Left lung (tissue), 10 donors: ENCODE measurements around the gene UBE2O. TPM values are rescaled to one million over a fixed set of nuclear protein-coding genes. Genes with fewer than 3 reads are reported as not detected.

Experiments
- ATAC-seq: fragments of 200-7000 bp; cut with Tn5 transposase; one replicate; pipeline ENCODE4 v1.9.1; 2020; ENCODE audit warnings: moderate library complexity
- DNase-seq, 4 donors: peaks; one replicate each; pipeline ENCODE4 v3.0.0-alpha.2; 2013 to 2020
- H3K27ac ChIP-seq, 2 donors: fragments of 200-600 bp; sonication (generic) in 1 of 2; one replicate each; pipeline versions ENCODE4 v1.5.0 to v1.8.0; 2020 to 2021
- H3K27me3 ChIP-seq, 2 donors: fragments of 200-600 bp; sonication (generic) in 1 of 2; one replicate each; pipeline versions ENCODE4 v1.5.0 to v1.8.0; 2020 to 2021
- H3K36me3 ChIP-seq, 2 donors: fragments of 200-600 bp; sonication (generic) in 1 of 2; one replicate each; pipeline versions ENCODE4 v1.5.0 to v1.8.0; 2020 to 2021
- H3K4me1 ChIP-seq, 2 donors: fragments of 200-600 bp; one replicate each; pipeline ENCODE4 v1.8.0; 2021
- H3K4me3 ChIP-seq, 2 donors: fragments of 200-600 bp; sonication (generic) in 1 of 2; one replicate each; pipeline versions ENCODE4 v1.5.0 to v1.8.0; 2020 to 2021; ENCODE audit warnings: mild to moderate bottlenecking in 1 of 2
- H3K9me3 ChIP-seq, 2 donors: fragments of 200-600 bp; sonication (generic) in 1 of 2; one replicate each; pipeline versions ENCODE4 v1.5.0 to v1.8.0; 2020 to 2021
- intact Hi-C, 2 donors: fragments of 100-400 bp; cut with DNase I; formaldehyde crosslinking; loops; one replicate each; pipeline versions ENCODE4 v1.11.2 to v1.14.2; 2022
- polyA plus RNA-seq, 6 donors: library from polyadenylated mRNA; unstranded; fragments of 120-200 nt; gene quantifications; one replicate each; pipeline ENCODE4 v1.2.1, GENCODE V29; 2013; ENCODE audit not compliant: insufficient read length in 6 of 6
- total RNA-seq, 2 donors: library from RNA; stranded (reverse); fragmentation: NEBNext Ultra II Directional; extraction: Animal tissue kit (Norgen Biotek cat#: 25700); gene quantifications; one replicate each; pipeline ENCODE4 v1.2.1, GENCODE V29; 2021
- TF ChIP-seq, protein P1 (sequence below), 2 donors: fragments of 200-600 bp; sonication (generic) in 1 of 2; IDR thresholded peaks; one replicate each; pipeline versions ENCODE4 v1.5.0 to v1.8.0; 2021; ENCODE audit warnings: antibody characterized with exemption in 2 of 2
- donor health status: DM: no; HTN: yes; CAD: no.
- donor health status: DM: no; HTN: no; CAD: no.

The UBE2O gene
- total and polyA plus RNA-seq, 8 donors, result 20.1 to 34.8 (median 27.1) TPM

DNA sequence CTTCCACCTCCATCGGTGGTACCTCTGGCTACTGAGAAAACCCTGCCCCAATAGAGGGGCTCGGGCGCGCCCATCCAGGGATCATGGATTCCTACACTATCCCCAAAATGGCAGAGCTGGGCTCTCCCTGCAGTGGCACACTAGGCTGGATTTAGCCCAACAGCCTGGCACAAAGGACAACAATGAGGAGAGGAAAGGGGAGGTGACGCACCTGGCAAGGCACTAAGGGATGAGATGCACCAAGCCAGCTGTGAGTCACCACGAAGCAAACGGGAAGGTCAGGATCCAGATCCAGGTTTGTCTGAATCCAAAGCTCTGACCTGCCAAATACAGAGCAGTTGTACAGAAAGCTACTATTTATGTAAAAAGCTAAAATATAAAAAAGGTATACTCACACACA is 18.1 kb downstream of the UBE2O start:
- H3K36me3 ChIP-seq, result no peaks in the 10 kb centered on the region
- DNase-seq, result no peak
- intact Hi-C loops, result no loop called here
- ATAC-seq, result no peak
- TF ChIP-seq, protein P1, sequence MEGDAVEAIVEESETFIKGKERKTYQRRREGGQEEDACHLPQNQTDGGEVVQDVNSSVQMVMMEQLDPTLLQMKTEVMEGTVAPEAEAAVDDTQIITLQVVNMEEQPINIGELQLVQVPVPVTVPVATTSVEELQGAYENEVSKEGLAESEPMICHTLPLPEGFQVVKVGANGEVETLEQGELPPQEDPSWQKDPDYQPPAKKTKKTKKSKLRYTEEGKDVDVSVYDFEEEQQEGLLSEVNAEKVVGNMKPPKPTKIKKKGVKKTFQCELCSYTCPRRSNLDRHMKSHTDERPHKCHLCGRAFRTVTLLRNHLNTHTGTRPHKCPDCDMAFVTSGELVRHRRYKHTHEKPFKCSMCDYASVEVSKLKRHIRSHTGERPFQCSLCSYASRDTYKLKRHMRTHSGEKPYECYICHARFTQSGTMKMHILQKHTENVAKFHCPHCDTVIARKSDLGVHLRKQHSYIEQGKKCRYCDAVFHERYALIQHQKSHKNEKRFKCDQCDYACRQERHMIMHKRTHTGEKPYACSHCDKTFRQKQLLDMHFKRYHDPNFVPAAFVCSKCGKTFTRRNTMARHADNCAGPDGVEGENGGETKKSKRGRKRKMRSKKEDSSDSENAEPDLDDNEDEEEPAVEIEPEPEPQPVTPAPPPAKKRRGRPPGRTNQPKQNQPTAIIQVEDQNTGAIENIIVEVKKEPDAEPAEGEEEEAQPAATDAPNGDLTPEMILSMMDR (IDR thresholded peaks at IDR 0.05), result no peak
- no peak overlapping the region for H3K27ac ChIP-seq
- H3K4me3 ChIP-seq, result no peak overlapping the region
- H3K9me3 ChIP-seq, result no peaks in the 10 kb centered on the region
- H3K27me3 ChIP-seq, result no peaks in the 10 kb centered on the region
- peaks cover 0 to 10% of the 10 kb centered on the region in 2 donors for H3K4me1 ChIP-seq

DNA sequence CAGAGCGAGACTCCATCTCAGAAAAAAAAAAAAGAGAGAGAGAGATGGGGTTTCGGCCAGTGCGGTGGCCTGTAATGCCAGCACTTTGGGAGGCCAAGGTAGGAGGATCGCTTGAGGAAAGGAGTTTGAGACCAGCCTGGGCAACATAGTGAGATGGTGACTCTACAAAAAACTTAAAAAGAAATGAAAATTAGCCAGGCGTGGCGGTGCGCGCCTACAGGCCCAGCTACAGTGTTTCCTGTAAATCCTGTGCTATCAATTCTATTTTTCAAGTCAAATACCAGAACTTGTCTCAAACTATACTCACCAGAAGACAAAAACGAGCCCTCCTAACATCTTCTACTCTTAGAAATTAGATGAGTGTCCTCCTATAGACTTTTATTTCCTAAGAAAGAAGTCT is 19.3 kb downstream of the UBE2O start:
- intact Hi-C loops, result no loop called here
- H3K27ac ChIP-seq, result no peak overlapping the region
- no peaks in the 10 kb centered on the region for H3K36me3 ChIP-seq
- TF ChIP-seq, protein P1 (IDR thresholded peaks at IDR 0.05), result no peak
- DNase-seq (no peak), ATAC-seq (no peak)
- H3K27me3 ChIP-seq, result no peaks in the 10 kb centered on the region
- H3K4me1 ChIP-seq, result peaks cover 0 to 10% of the 10 kb centered on the region in 2 donors
- H3K9me3 ChIP-seq, result no peaks in the 10 kb centered on the region
- H3K4me3 ChIP-seq, result no peak overlapping the region

- no peak overlapping the region for H3K4me3 ChIP-seq
- ATAC-seq, result no peak
- no peak overlapping the region for H3K27ac ChIP-seq
- no peaks in the 10 kb centered on the region for H3K36me3 ChIP-seq
- TF ChIP-seq, protein P1 (IDR thresholded peaks at IDR 0.05), result peak; percentile 14 to 37
- DNase-seq, result no peak
- H3K27me3 ChIP-seq, result no peaks in the 10 kb centered on the region
- H3K4me1 ChIP-seq, result peaks cover 0 to 12% of the 10 kb centered on the region in 2 donors
- H3K9me3 ChIP-seq, result no peaks in the 10 kb centered on the region
- intact Hi-C loops, result no loop called here
Measured at GRCh38 chr17:76432712-76433336, 20.1 kb downstream of the UBE2O start.

DNA sequence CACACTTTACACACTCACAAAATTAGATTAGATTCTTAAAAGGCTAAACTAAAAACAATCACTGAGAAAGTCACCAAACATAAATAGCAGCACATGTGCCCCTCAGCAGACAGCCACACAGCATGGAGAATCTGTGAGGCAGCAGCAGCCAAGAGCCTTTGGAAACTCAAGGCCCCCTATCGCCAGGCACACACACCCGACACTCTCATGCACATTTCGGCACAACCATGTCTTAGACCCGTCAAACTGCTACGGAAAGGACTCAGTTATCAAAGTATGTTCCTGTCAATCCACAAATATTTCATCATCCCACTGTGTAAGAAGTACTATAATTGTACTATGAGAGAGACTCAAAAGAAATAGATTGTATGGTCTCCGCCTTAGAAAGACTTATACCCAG is 20.9 kb downstream of the UBE2O start:
- no peak overlapping the region for H3K27ac ChIP-seq

GRCh38 chr17:76431509-76431908 is 21.4 kb downstream of the UBE2O start:
- Histone ChIP-seq H3K4me1 (peaks cover 0 to 20% of the 10 kb centered on the region in 2 donors), H3K27ac (no peak overlapping the region), H3K36me3 (no peaks in the 10 kb centered on the region), H3K27me3 (no peaks in the 10 kb centered on the region), H3K9me3 (no peaks in the 10 kb centered on the region), H3K4me3 (no peak overlapping the region)
- intact Hi-C loops, result no loop called here
- TF ChIP-seq, protein P1 (IDR thresholded peaks at IDR 0.05), result no peak
- DNase-seq (no peak), ATAC-seq (no peak)

More for the DNA sequence above, 20.9 kb downstream of the UBE2O start:
- Histone ChIP-seq H3K4me1 (peaks cover 0 to 20% of the 10 kb centered on the region in 2 donors), H3K27me3 (no peaks in the 10 kb centered on the region), H3K36me3 (no peaks in the 10 kb centered on the region), H3K4me3 (no peak overlapping the region), H3K9me3 (no peaks in the 10 kb centered on the region)
- ATAC-seq, result peak; percentile 63
- TF ChIP-seq, protein P1 (IDR thresholded peaks at IDR 0.05), result no peak
- intact Hi-C loops, result no loop called here
- DNase-seq, result no peak
